Smooth muscle cell of the brain vasculature (primary cell): Measurements from ENCODE around the gene DMAC2L.
"Not testable (repeated sequence)": the region's sequence is repeated elsewhere in the genome, so short reads cannot be mapped to it uniquely, and the experiment has no call there.

Experiments used
- DNase-seq: peaks from one replicate; pipeline ENCODE4 v3.0.0-alpha.2; 2012; ENCODE audit warnings: low read depth, low spot score

DMAC2L gene

GRCh38 chr14:50354527-50354926 lies 42.4 kb downstream of the DMAC2L start:
- no peak for DNase-seq

GRCh38 chr14:50355692-50356091 lies 43.6 kb downstream of the DMAC2L start:
- no peak for DNase-seq

DNA sequence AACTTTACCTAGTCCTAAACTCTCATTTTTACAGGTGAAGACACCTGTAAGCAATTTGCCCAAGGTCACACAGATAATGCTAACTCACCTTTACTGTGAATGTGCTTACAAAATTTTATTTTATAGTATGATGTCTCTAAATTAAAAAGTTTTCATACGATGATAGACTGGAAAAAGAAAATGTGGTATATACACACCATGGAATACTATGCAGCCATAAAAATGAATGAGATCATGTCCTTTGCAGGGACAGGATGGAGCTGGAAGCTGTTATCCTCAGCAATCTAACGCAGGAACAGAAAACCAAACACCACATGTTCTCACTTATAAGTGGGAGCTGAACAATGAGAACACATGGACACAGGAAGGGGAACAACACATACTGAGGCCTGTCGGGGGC lies 44.2 kb downstream of the DMAC2L start:
- not testable (repeated sequence) for DNase-seq

DNA sequence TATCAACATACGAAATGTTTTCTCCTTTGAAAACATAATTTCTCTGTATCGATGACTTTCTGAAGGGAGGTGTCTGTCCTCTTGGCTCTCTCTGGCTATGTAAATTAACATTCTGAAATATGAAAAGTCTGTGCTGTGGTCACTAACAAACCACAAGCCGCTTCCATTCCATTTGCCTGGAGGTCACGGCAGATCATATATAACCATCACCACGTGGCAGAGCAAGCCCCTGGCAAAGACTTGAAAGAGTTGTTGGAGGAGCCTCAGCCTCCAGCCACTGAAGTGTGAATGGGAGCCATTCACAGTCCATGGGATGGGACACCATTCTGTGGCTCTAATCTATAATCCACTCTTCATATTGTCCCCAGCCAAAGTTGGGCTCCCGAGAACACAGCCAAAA lies 45.0 kb downstream of the DMAC2L start:
- no peak for DNase-seq

- DNase-seq, result no peak
Measured at GRCh38 chr14:50357753-50358395, 45.8 kb downstream of the DMAC2L start.

GRCh38 chr14:50359631-50360030 lies 47.5 kb downstream of the DMAC2L start:
- DNase-seq, result no peak

GRCh38 chr14:50360093-50360492 lies 48.0 kb downstream of the DMAC2L start:
- DNase-seq, result no peak

DNA sequence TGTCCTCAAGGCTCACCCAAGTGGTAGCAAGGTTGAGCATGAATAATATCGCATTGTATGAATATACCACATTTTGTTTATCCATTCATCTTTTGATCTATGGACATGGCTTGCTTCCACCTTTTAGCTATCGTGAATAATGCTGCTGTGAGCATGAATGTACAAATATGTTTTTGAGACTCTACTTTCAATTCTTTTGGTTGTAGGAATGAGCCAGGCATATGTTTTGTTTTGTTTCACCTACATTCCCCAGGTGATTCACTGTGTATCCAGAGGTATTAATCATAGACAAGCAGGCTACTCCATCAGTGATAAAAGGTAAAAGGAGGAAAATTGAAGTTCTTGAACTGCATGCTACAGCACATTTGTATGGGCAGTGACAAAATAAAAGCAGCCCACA lies 48.7 kb downstream of the DMAC2L start:
- DNase-seq, result no peak

GRCh38 chr14:50361473-50362403 lies 49.6 kb downstream of the DMAC2L start:
- DNase-seq, result not testable (repeated sequence)

DNA sequence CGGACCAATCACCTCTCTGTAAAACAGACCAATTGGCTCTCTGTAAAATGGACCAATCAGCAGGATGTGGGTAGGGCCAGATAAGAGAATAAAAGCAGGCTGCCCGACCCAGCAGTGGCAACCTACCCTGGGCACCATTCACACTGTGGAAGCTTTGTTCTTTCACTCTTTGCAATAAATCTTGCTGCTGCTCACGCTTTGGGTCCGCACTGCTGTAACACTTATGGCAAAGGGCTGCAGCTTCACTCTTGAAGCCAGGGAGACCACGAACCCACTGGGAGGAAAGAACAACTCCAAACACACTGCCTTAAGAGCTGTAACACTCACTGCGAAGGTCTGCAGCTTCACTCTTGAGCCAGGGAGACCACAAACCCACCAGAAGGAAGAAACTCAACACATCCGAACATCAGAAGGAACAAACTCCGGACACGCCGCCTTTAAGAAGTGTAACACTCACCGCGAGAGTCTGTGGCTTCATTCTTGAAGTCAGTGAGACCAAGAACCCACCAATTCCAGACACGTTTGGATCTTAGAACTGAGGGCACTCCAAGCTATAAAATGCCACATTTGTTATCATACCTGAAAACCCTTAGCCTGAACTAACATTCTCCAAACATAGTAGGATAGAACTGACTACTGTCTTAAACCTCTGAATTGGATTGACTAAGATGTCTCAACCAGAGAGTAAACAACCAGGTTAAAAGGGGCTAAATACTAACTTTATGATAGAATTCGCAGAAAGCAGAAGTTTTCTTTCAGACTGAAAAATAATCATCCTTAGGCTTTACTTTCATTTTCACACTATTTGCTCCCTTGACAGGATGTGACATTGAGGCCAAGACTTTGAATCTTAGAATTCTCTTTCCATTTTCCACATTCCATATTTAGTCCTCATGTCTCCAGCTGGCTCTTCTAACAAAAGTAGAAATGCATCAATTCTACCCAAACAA lies 50.9 kb downstream of the DMAC2L start:
- DNase-seq, result no peak

DNA sequence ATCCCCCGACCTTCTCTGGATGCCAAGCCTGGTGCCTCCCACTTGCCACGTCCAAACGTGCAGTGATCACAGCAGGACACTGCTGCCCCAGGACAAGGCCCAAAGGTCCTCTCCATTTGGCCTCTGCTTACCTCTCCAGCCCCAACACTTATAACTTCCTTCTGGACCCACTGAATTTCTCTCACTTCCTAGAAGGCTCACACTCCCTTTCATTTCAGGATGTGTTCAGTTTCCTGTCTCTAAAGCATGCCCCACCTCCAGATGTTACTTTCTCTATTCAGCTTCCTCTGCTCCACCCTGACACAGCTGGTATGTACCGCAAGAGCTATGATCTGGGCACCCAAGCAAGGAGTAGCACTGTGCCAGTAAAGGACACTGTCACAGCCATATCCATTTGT lies 51.6 kb downstream of the DMAC2L start:
- no peak for DNase-seq

DNA sequence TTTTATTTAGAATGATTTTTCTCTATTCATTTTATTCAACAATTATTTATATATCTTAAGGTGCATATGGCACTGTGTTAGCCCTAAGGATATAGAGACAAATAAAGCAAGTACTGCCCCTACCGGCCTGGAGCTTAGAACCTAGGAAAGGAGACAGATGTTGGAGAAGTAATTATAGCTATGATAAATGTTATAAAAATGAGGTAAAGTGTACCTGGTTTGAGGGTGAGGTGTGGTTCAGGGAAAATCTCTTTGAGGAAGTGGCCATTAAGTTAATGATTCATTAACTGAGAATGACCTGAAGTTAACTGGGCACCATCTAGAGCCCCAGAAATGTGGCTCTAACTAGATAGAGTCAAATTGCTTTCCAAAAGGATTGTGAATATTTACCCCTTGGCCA lies 52.7 kb downstream of the DMAC2L start:
- DNase-seq, result no peak

- not testable (repeated sequence) for DNase-seq
Measured at GRCh38 chr14:50365572-50365971, 53.4 kb downstream of the DMAC2L start.

DNA sequence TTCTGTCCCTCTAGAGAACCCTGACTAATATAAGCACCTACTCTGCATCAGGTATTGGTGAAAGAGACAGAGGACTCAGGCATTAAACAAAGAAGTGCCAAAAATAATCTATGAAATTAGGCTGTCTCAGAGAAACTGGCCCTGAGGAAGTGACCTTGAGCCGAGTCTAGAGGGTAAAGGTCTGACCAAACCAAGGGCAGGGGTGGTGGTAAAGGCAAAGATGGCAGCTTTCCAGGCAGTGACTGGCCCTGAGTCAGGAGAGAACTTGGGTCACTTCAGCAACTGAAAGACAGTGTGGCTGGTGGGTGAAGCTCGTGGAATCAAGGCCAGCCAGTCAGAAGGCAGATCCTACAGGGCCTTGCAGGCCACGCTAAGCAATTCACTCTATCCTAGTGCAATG lies 54.0 kb downstream of the DMAC2L start:
- no peak for DNase-seq

DNA sequence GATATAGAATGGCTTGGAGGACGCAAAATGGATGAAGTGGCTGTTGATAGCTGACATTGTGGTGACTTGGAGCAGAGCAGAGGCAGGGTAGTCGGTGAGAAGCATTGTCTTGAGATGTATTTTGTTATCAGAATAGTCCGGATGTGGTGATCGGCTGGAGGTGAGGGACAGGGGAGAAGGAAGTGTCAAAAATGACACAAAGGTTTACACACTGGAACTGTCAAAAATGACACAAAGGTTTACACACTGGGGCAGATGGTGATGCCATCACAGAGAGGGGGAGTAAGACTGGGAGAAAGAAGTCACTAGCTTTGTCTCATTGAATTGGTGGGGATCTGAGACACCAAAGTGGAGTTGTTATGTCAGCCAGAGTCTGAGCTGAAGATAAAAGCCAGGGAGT lies 54.5 kb downstream of the DMAC2L start:
- no peak for DNase-seq

DNA sequence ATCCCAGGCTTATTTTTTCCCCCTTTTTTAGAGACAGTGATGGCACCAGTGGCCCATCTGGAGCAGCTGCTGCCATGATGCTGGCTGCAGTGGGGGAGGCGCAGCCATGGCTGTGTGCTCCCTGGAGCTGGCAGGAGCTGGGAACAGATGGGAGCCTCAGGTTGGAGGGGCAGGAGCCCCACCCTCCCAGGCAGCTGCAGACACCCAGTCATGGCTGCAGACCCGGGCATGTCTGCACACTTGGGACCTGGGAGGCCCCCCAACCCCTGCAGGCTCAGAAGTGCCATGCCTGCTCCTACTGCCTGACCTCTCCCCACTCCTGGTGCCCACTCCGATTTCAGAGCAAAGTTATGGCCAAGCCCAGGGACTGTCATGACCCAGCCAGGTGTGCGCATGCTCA lies 59.4 kb downstream of the DMAC2L start:
- DNase-seq, result no peak

- DNase-seq, result no peak
Measured at GRCh38 chr14:50373959-50374358, 61.8 kb downstream of the DMAC2L start.

DNA sequence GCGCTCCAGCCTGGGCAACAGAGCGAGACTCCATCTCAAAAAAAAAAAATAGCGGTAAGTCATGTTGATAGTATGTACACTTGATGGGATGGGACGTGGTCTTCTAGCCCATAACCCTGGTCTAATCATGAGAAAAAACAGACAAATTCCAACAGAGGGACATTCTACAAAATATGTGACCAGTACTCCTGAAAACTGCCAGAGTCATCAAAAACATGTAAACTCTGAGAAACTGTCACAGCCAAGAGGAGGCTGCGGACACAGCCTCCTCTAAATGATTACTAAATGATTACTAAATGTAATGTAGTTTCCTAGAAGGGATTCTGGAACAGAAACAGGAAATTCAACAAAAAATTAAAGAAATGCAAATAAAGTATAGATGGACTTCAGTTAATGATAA lies 63.6 kb downstream of the DMAC2L start:
- no peak for DNase-seq
